GM23338 (cell line): ENCODE results near the gene SUN2. TPM values are rescaled to one million over a fixed set of nuclear protein-coding genes. Genes with fewer than 3 reads are reported as not detected.

Source experiments
- ATAC-seq: fragments of 200-7000 bp; cut with Tn5 transposase; 3 replicates; pipeline ENCODE4 v1.9.1; 2020
- DNase-seq: peaks from one replicate; pipeline ENCODE4 v3.0.0-alpha.2; 2015; ENCODE audit warnings: low spot score
- H2AFZ ChIP-seq: fragments of 200-600 bp; sonication (generic); 2 replicates; pipeline ENCODE4 v1.8.0; 2016; ENCODE audit warnings: antibody characterized with exemption, mild to moderate bottlenecking, moderate library complexity
- H3F3A ChIP-seq: fragments of 200-600 bp; sonication (generic); replicated peaks from 2 replicates; pipeline ENCODE4 v1.8.0; 2017; ENCODE audit warnings: antibody characterized with exemption, mixed run types, low read depth
- H3K27ac ChIP-seq: fragments of 200-600 bp; sonication (generic); 2 replicates; pipeline ENCODE4 v1.6.1; 2016; ENCODE audit warnings: low read depth
- H3K27me3 ChIP-seq: fragments of 200-600 bp; sonication (generic); 2 replicates; pipeline ENCODE4 v1.8.0; 2016; ENCODE audit warnings: mild to moderate bottlenecking, mixed run types, moderate library complexity; ENCODE audit not compliant: insufficient read depth
- H3K36me3 ChIP-seq: fragments of 200-600 bp; sonication (generic); 2 replicates; pipeline ENCODE4 v1.8.0; 2016; ENCODE audit warnings: mild to moderate bottlenecking; ENCODE audit not compliant: insufficient read depth
- H3K4me1 ChIP-seq: fragments of 200-600 bp; sonication (generic); 2 replicates; pipeline ENCODE4 v1.8.0; 2016; ENCODE audit warnings: mild to moderate bottlenecking, moderate library complexity; ENCODE audit not compliant: insufficient read depth
- H3K4me2 ChIP-seq: fragments of 200-600 bp; sonication (generic); 2 replicates; pipeline ENCODE4 v1.7.1; 2017; ENCODE audit warnings: mixed run types
- H3K4me3 ChIP-seq: fragments of 200-600 bp; sonication (generic); 2 replicates; pipeline ENCODE4 v1.6.1; 2016; ENCODE audit warnings: mixed run types
- H3K79me2 ChIP-seq: fragments of 200-600 bp; sonication (generic); replicated peaks from 2 replicates; pipeline ENCODE4 v1.8.0; 2017; ENCODE audit warnings: mild to moderate bottlenecking; ENCODE audit not compliant: insufficient read depth
- H3K9me2 ChIP-seq: fragments of 200-600 bp; sonication (generic); 2 replicates; pipeline ENCODE4 v1.8.0; 2017; ENCODE audit not compliant: insufficient read depth
- H4K20me1 ChIP-seq: fragments of 200-600 bp; sonication (generic); replicated peaks from 2 replicates; pipeline ENCODE4 v1.8.0; 2017; ENCODE audit warnings: mild to moderate bottlenecking; ENCODE audit not compliant: insufficient read depth
- H3K27ac Mint-ChIP-seq: 2 replicates; pipeline ENCODE4 v1.8.0; 2020; ENCODE audit warnings: inconsistent platforms, mild to moderate bottlenecking, moderate library complexity, mixed read lengths
- H3K27me3 Mint-ChIP-seq: 3 replicates; pipeline ENCODE4 v1.8.0; 2022; ENCODE audit warnings: low read depth, mild to moderate bottlenecking, moderate library complexity, mixed read lengths, inconsistent platforms; ENCODE audit not compliant: insufficient read depth, poor library complexity
- H3K36me3 Mint-ChIP-seq: 3 replicates; pipeline ENCODE4 v1.8.0; 2021; ENCODE audit warnings: low read depth, mild to moderate bottlenecking, inconsistent platforms, moderate library complexity, mixed read lengths
- H3K4me1 Mint-ChIP-seq: 3 replicates; pipeline ENCODE4 v1.8.0; 2020; ENCODE audit warnings: mild to moderate bottlenecking, inconsistent platforms, mixed read lengths
- H3K4me3 Mint-ChIP-seq: 3 replicates; pipeline ENCODE4 v1.8.0; 2021; ENCODE audit warnings: moderate library complexity, mild to moderate bottlenecking, inconsistent platforms, mixed read lengths
- H3K9me3 Mint-ChIP-seq: 3 replicates; pipeline ENCODE4 v1.8.0; 2020; ENCODE audit warnings: moderate library complexity, mild to moderate bottlenecking, inconsistent platforms, mixed read lengths
- CREB1 ChIP-seq: fragments of 250-450 bp; sonication (Bioruptor Pico); IDR thresholded peaks from 2 replicates; pipeline ENCODE4 v1.5.0; 2020; ENCODE audit warnings: low read depth, mild to moderate bottlenecking, moderate library complexity
- EZH2phosphoT487 ChIP-seq: fragments of 200-600 bp; sonication (generic); IDR thresholded peaks from one replicate; pipeline ENCODE4 v1.8.1; 2018; ENCODE audit warnings: antibody characterized with exemption; ENCODE audit not compliant: unreplicated experiment
- JUNB ChIP-seq: IDR thresholded peaks from one replicate; pipeline ENCODE4 v1.6.1; 2016; ENCODE audit warnings: antibody characterized with exemption; ENCODE audit not compliant: unreplicated experiment
- NANOG ChIP-seq: IDR thresholded peaks from 2 replicates; pipeline ENCODE4 v1.6.1; 2016; ENCODE audit warnings: antibody characterized with exemption, borderline replicate concordance
- ZNF114 ChIP-seq: fragments of 250-450 bp; sonication (Bioruptor Pico); IDR thresholded peaks from 2 replicates; pipeline ENCODE4 v1.5.0; 2020; ENCODE audit warnings: mild to moderate bottlenecking, moderate library complexity
- ZNF331 ChIP-seq: fragments of 250-450 bp; sonication (Bioruptor Pico); IDR thresholded peaks from 2 replicates; pipeline ENCODE4 v1.5.0; 2020; ENCODE audit warnings: low read depth, mild to moderate bottlenecking, moderate library complexity
- polyA plus RNA-seq: library from polyadenylated mRNA; unstranded; fragments of >200 nt; fragmentation: Nextera tagmentation; extraction: Ambion mirVana; gene quantifications from 2 replicates; pipeline ENCODE4 v1.2.1, GENCODE V29; 2016
- total RNA-seq: library from RNA; depleted of rRNA; stranded (reverse); fragments of >200 nt; shearing (Covaris generic); gene quantifications from 2 replicates; pipeline ENCODE4 v1.2.3, GENCODE V29; 2014
- TF ChIP-seq, protein P1 (sequence below): IDR thresholded peaks from one replicate; pipeline ENCODE4 v1.6.1; 2018; ENCODE audit warnings: antibody characterized with exemption; ENCODE audit not compliant: unreplicated experiment
- TF ChIP-seq, protein P2 (sequence below): fragments of 250-450 bp; sonication (Bioruptor Pico); IDR thresholded peaks from 2 replicates; pipeline ENCODE4 v1.5.0; 2020; ENCODE audit warnings: mild to moderate bottlenecking, moderate library complexity

SUN2 gene
- total and polyA plus RNA-seq, 2 experiments from 2014 or later = 7.2 to 17.6 TPM

GRCh38 chr22:38728871-38729796 is 26.7 kb downstream of the SUN2 start:
- no peak overlapping the region for H3K4me2 ChIP-seq
- H3K27ac ChIP-seq = no peak overlapping the region
- Mint-ChIP-seq H3K4me3 (no peak overlapping the region), H3K27me3 (peaks cover 9% of the 10 kb centered on the region), H3K4me1 (peaks cover 3% of the 10 kb centered on the region; the same call in 2 of the 3 replicates), H3K9me3 (no peaks in the 10 kb centered on the region), H3K36me3 (peaks cover 80% of the 10 kb centered on the region), H3K27ac (no peak overlapping the region)
- DNase-seq (no peak), ATAC-seq (no peak)
- no peaks in the 10 kb centered on the region for H3K27me3 ChIP-seq
- H3K36me3 ChIP-seq = peaks cover 35% of the 10 kb centered on the region
- 0 out of 2 replicates have a peak, but pooled peaks cover 4% of the 10 kb centered on the region for H3F3A ChIP-seq
- H4K20me1 ChIP-seq = peaks cover 6% of the 10 kb centered on the region; the same call in 1 of the 2 replicates
- no peaks in the 10 kb centered on the region for H3K9me2 ChIP-seq
- TF ChIP-seq EZH2phosphoT487 = no peak
- no peak for TF ChIP-seq ZNF331 (CRISPR knock-in tag)
- no peak for TF ChIP-seq CREB1
- TF ChIP-seq, protein P1, sequence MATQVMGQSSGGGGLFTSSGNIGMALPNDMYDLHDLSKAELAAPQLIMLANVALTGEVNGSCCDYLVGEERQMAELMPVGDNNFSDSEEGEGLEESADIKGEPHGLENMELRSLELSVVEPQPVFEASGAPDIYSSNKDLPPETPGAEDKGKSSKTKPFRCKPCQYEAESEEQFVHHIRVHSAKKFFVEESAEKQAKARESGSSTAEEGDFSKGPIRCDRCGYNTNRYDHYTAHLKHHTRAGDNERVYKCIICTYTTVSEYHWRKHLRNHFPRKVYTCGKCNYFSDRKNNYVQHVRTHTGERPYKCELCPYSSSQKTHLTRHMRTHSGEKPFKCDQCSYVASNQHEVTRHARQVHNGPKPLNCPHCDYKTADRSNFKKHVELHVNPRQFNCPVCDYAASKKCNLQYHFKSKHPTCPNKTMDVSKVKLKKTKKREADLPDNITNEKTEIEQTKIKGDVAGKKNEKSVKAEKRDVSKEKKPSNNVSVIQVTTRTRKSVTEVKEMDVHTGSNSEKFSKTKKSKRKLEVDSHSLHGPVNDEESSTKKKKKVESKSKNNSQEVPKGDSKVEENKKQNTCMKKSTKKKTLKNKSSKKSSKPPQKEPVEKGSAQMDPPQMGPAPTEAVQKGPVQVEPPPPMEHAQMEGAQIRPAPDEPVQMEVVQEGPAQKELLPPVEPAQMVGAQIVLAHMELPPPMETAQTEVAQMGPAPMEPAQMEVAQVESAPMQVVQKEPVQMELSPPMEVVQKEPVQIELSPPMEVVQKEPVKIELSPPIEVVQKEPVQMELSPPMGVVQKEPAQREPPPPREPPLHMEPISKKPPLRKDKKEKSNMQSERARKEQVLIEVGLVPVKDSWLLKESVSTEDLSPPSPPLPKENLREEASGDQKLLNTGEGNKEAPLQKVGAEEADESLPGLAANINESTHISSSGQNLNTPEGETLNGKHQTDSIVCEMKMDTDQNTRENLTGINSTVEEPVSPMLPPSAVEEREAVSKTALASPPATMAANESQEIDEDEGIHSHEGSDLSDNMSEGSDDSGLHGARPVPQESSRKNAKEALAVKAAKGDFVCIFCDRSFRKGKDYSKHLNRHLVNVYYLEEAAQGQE = no peak
- no peak for TF ChIP-seq NANOG
- no peak for TF ChIP-seq ZNF114 (CRISPR knock-in tag)
- TF ChIP-seq JUNB = no peak
- TF ChIP-seq, protein P2, sequence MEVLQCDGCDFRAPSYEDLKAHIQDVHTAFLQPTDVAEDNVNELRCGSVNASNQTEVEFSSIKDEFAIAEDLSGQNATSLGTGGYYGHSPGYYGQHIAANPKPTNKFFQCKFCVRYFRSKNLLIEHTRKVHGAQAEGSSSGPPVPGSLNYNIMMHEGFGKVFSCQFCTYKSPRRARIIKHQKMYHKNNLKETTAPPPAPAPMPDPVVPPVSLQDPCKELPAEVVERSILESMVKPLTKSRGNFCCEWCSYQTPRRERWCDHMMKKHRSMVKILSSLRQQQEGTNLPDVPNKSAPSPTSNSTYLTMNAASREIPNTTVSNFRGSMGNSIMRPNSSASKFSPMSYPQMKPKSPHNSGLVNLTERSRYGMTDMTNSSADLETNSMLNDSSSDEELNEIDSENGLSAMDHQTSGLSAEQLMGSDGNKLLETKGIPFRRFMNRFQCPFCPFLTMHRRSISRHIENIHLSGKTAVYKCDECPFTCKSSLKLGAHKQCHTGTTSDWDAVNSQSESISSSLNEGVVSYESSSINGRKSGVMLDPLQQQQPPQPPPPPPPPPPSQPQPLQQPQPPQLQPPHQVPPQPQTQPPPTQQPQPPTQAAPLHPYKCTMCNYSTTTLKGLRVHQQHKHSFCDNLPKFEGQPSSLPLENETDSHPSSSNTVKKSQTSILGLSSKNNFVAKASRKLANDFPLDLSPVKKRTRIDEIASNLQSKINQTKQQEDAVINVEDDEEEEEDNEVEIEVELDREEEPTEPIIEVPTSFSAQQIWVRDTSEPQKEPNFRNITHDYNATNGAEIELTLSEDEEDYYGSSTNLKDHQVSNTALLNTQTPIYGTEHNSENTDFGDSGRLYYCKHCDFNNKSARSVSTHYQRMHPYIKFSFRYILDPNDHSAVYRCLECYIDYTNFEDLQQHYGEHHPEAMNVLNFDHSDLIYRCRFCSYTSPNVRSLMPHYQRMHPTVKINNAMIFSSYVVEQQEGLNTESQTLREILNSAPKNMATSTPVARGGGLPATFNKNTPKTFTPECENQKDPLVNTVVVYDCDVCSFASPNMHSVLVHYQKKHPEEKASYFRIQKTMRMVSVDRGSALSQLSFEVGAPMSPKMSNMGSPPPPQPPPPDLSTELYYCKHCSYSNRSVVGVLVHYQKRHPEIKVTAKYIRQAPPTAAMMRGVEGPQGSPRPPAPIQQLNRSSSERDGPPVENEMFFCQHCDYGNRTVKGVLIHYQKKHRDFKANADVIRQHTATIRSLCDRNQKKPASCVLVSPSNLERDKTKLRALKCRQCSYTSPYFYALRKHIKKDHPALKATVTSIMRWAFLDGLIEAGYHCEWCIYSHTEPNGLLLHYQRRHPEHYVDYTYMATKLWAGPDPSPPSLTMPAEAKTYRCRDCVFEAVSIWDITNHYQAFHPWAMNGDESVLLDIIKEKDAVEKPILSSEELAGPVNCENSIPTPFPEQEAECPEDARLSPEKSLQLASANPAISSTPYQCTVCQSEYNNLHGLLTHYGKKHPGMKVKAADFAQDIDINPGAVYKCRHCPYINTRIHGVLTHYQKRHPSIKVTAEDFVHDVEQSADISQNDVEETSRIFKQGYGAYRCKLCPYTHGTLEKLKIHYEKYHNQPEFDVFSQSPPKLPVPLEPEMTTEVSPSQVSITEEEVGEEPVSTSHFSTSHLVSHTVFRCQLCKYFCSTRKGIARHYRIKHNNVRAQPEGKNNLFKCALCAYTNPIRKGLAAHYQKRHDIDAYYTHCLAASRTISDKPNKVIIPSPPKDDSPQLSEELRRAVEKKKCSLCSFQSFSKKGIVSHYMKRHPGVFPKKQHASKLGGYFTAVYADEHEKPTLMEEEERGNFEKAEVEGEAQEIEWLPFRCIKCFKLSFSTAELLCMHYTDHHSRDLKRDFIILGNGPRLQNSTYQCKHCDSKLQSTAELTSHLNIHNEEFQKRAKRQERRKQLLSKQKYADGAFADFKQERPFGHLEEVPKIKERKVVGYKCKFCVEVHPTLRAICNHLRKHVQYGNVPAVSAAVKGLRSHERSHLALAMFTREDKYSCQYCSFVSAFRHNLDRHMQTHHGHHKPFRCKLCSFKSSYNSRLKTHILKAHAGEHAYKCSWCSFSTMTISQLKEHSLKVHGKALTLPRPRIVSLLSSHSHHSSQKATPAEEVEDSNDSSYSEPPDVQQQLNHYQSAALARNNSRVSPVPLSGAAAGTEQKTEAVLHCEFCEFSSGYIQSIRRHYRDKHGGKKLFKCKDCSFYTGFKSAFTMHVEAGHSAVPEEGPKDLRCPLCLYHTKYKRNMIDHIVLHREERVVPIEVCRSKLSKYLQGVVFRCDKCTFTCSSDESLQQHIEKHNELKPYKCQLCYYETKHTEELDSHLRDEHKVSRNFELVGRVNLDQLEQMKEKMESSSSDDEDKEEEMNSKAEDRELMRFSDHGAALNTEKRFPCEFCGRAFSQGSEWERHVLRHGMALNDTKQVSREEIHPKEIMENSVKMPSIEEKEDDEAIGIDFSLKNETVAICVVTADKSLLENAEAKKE (CRISPR knock-in tag) = no peak
- H3K4me3 ChIP-seq = no peak overlapping the region
- no peaks in the 10 kb centered on the region for H3K79me2 ChIP-seq
- no peak overlapping the region for H2AFZ ChIP-seq
- H3K4me1 ChIP-seq = no peaks in the 10 kb centered on the region
